Activated T-cell treated with anti-CD3 and anti-CD28 coated beads, Interleukin-2, amount 50 U/mL, for 24 hours (primary cell): Measurements from ENCODE around the gene NHS.

Experiments used
- DNase-seq: peaks from one replicate; pipeline ENCODE4 v3.0.0-alpha.2; 2020
- H3K27ac Mint-ChIP-seq: 2 replicates; pipeline ENCODE4 v1.8.0; 2020; ENCODE audit warnings: mild to moderate bottlenecking, mixed read lengths
- H3K27me3 Mint-ChIP-seq: 2 replicates; pipeline ENCODE4 v1.8.0; 2020; ENCODE audit warnings: mixed read lengths
- H3K36me3 Mint-ChIP-seq: 2 replicates; pipeline ENCODE4 v1.8.0; 2020; ENCODE audit warnings: low read depth, mixed read lengths
- H3K4me1 Mint-ChIP-seq: 2 replicates; pipeline ENCODE4 v1.8.0; 2020; ENCODE audit warnings: low read depth, mixed read lengths
- H3K4me3 Mint-ChIP-seq: 2 replicates; pipeline ENCODE4 v1.8.0; 2020; ENCODE audit warnings: mild to moderate bottlenecking, moderate library complexity, mixed read lengths
- H3K9me3 Mint-ChIP-seq: 2 replicates; pipeline ENCODE4 v1.8.0; 2020; ENCODE audit warnings: mixed read lengths

The NHS gene

GRCh38 chrX:17656556-17656955 is 281.6 kb downstream of the NHS start:
- H3K4me3 Mint-ChIP-seq: peak overlapping the region; percentile 70
- peaks cover 21% of the 10 kb centered on the region for H3K4me1 Mint-ChIP-seq
- DNase-seq: no peak
- no peak overlapping the region for H3K27ac Mint-ChIP-seq
- H3K9me3 Mint-ChIP-seq: no peaks in the 10 kb centered on the region
- H3K36me3 Mint-ChIP-seq: no peaks in the 10 kb centered on the region
- peaks cover 30% of the 10 kb centered on the region for H3K27me3 Mint-ChIP-seq

GRCh38 chrX:17662391-17662790 is 287.4 kb downstream of the NHS start:
- Mint-ChIP-seq H3K4me3 (no peak overlapping the region), H3K27ac (no peak overlapping the region), H3K36me3 (no peaks in the 10 kb centered on the region), H3K27me3 (peaks cover 21% of the 10 kb centered on the region), H3K9me3 (no peaks in the 10 kb centered on the region), H3K4me1 (no peaks in the 10 kb centered on the region)
- no peak for DNase-seq

- H3K27ac Mint-ChIP-seq: no peak overlapping the region
- no peak overlapping the region for H3K4me3 Mint-ChIP-seq
- H3K4me1 Mint-ChIP-seq: peaks cover 11% of the 10 kb centered on the region
- no peaks in the 10 kb centered on the region for H3K36me3 Mint-ChIP-seq
- H3K9me3 Mint-ChIP-seq: no peaks in the 10 kb centered on the region
- H3K27me3 Mint-ChIP-seq: peaks cover 33% of the 10 kb centered on the region
- DNase-seq: no peak
Measured at GRCh38 chrX:17668929-17669328, 293.9 kb downstream of the NHS start.

- Mint-ChIP-seq H3K4me3 (no peak overlapping the region), H3K27me3 (peaks cover 34% of the 10 kb centered on the region), H3K36me3 (no peaks in the 10 kb centered on the region), H3K4me1 (peaks cover 11% of the 10 kb centered on the region), H3K27ac (no peak overlapping the region), H3K9me3 (no peaks in the 10 kb centered on the region)
- no peak for DNase-seq
Measured at GRCh38 chrX:17669458-17669857, 294.5 kb downstream of the NHS start.

DNA sequence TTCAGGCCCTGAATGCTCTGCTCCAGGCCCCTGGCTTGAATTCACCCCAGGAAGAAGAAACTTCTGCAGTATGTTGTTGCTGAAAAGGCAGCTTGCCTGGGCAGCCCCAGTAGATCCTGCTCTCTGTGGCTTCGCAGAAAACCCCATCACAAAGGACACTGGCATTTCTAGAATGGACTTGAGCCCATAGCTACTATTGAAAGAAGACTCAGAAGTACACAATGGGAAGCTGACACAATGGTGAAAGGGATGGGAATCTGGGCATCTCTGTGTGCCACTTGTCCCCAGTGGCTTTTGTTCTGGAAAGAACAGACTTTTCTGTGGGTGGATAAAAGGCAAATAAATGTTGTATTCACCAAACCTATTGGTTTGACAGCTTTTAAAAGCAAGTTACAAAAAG is 294.9 kb downstream of the NHS start:
- Mint-ChIP-seq H3K4me1 (peaks cover 11% of the 10 kb centered on the region), H3K4me3 (no peak overlapping the region), H3K27ac (no peak overlapping the region), H3K36me3 (no peaks in the 10 kb centered on the region), H3K9me3 (no peaks in the 10 kb centered on the region), H3K27me3 (peaks cover 37% of the 10 kb centered on the region)
- no peak for DNase-seq

GRCh38 chrX:17670874-17671273 is 295.9 kb downstream of the NHS start:
- Mint-ChIP-seq H3K4me1 (peaks cover 11% of the 10 kb centered on the region), H3K36me3 (no peaks in the 10 kb centered on the region), H3K9me3 (no peaks in the 10 kb centered on the region), H3K27ac (no peak overlapping the region), H3K27me3 (peaks cover 34% of the 10 kb centered on the region), H3K4me3 (no peak overlapping the region)
- DNase-seq: no peak

GRCh38 chrX:17674601-17675000 is 299.6 kb downstream of the NHS start:
- Mint-ChIP-seq H3K4me1 (no peaks in the 10 kb centered on the region), H3K4me3 (no peak overlapping the region), H3K27me3 (peaks cover 20% of the 10 kb centered on the region), H3K36me3 (no peaks in the 10 kb centered on the region), H3K27ac (no peak overlapping the region), H3K9me3 (no peaks in the 10 kb centered on the region)
- no peak for DNase-seq

DNA sequence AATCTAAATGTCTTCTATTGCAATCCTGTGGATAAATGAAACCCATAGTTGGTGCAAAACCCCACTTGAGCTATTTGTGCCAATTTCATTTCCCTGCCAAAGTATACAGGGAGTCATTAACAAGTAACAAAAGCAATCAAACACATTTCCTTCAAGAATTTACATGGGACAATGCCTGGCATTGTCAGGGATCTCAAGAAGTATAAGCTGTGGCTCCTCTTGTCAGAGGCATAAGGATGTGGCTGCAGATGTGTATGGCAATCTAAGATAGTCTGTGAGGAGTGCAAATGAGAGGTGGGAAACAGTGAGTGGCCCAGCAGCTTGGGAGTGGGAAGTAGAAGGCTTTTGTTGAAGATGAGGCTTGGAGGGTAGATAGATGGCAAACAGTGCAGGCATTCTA is 304.3 kb downstream of the NHS start:
- DNase-seq: no peak
- H3K4me1 Mint-ChIP-seq: peaks cover 20% of the 10 kb centered on the region
- no peaks in the 10 kb centered on the region for H3K9me3 Mint-ChIP-seq
- H3K36me3 Mint-ChIP-seq: no peaks in the 10 kb centered on the region
- H3K27me3 Mint-ChIP-seq: peaks cover 34% of the 10 kb centered on the region
- H3K4me3 Mint-ChIP-seq: no peak overlapping the region
- H3K27ac Mint-ChIP-seq: no peak overlapping the region

DNA sequence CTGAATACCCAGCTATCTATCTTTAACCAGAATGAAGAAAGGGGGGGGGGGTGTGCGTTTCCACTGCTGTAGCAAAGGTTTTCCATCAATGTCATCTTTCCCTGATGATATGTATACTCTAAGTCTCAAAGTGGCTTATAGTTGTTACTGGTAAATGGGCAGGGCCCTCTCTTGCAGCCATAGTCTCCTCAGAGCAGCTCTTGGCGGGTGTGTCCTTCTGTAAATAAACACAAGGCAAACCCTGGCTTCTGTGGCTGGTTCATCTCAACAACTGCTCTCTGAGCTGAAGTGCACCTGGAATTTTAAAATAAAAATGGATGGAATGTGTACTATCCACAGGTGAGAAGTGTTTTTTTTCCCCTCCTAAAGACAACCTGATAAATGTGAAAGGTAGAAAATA is 304.8 kb downstream of the NHS start:
- DNase-seq: no peak
- Mint-ChIP-seq H3K36me3 (no peaks in the 10 kb centered on the region), H3K27me3 (peaks cover 34% of the 10 kb centered on the region), H3K4me3 (no peak overlapping the region), H3K27ac (no peak overlapping the region), H3K9me3 (no peaks in the 10 kb centered on the region), H3K4me1 (peaks cover 20% of the 10 kb centered on the region)

- peaks cover 20% of the 10 kb centered on the region for H3K4me1 Mint-ChIP-seq
- H3K27ac Mint-ChIP-seq: no peak overlapping the region
- H3K27me3 Mint-ChIP-seq: peaks cover 38% of the 10 kb centered on the region
Measured at GRCh38 chrX:17680732-17681413, 305.9 kb downstream of the NHS start.

GRCh38 chrX:17682259-17682658 is 307.3 kb downstream of the NHS start:
- H3K4me3 Mint-ChIP-seq: no peak overlapping the region
- no peaks in the 10 kb centered on the region for H3K36me3 Mint-ChIP-seq
- H3K4me1 Mint-ChIP-seq: peaks cover 20% of the 10 kb centered on the region
- H3K27me3 Mint-ChIP-seq: peaks cover 47% of the 10 kb centered on the region
- H3K9me3 Mint-ChIP-seq: no peaks in the 10 kb centered on the region
- H3K27ac Mint-ChIP-seq: no peak overlapping the region
- no peak for DNase-seq

More at GRCh38 chrX:17680732-17681413, 305.9 kb downstream of the NHS start:
- Mint-ChIP-seq H3K9me3 (no peaks in the 10 kb centered on the region), H3K36me3 (no peaks in the 10 kb centered on the region), H3K4me3 (no peak overlapping the region)
- no peak for DNase-seq

DNA sequence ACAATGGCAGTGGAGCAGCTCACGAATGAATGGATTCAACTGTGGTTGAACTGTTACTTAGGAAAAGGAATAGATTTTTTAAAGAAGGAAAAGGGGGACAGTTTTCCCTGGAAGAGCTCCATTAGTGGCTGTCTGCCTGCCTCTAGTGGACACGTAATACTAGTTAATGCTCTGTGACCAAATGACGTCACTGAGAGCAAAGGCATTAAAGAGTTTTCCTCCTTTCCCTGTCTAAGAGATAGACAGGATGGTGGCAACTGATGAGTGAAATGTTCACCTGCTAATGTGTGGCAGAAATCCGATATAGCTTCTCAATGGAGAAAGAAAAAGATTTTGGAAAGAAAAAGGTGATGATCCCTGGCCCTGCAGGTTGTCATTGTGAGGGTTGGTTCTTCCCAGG is 310.0 kb downstream of the NHS start:
- Mint-ChIP-seq H3K4me3 (no peak overlapping the region), H3K27me3 (peaks cover 49% of the 10 kb centered on the region), H3K4me1 (peaks cover 20% of the 10 kb centered on the region)

GRCh38 chrX:17687648-17688047 is 312.6 kb downstream of the NHS start:
- no peaks in the 10 kb centered on the region for H3K9me3 Mint-ChIP-seq

More for the DNA sequence above, 310.0 kb downstream of the NHS start:
- DNase-seq: no peak
- H3K9me3 Mint-ChIP-seq: no peaks in the 10 kb centered on the region
- H3K27ac Mint-ChIP-seq: no peak overlapping the region
- H3K36me3 Mint-ChIP-seq: no peaks in the 10 kb centered on the region

GRCh38 chrX:17689971-17690409 is 315.0 kb downstream of the NHS start:
- Mint-ChIP-seq H3K36me3 (no peaks in the 10 kb centered on the region), H3K27ac (no peak overlapping the region), H3K9me3 (no peaks in the 10 kb centered on the region), H3K4me3 (no peak overlapping the region), H3K4me1 (no peaks in the 10 kb centered on the region), H3K27me3 (peaks cover 40% of the 10 kb centered on the region)
- DNase-seq: no peak

More at GRCh38 chrX:17687648-17688047, 312.6 kb downstream of the NHS start:
- Mint-ChIP-seq H3K27ac (no peak overlapping the region), H3K4me3 (no peak overlapping the region), H3K4me1 (peaks cover 7% of the 10 kb centered on the region), H3K36me3 (no peaks in the 10 kb centered on the region), H3K27me3 (peaks cover 43% of the 10 kb centered on the region)
- no peak for DNase-seq

DNA sequence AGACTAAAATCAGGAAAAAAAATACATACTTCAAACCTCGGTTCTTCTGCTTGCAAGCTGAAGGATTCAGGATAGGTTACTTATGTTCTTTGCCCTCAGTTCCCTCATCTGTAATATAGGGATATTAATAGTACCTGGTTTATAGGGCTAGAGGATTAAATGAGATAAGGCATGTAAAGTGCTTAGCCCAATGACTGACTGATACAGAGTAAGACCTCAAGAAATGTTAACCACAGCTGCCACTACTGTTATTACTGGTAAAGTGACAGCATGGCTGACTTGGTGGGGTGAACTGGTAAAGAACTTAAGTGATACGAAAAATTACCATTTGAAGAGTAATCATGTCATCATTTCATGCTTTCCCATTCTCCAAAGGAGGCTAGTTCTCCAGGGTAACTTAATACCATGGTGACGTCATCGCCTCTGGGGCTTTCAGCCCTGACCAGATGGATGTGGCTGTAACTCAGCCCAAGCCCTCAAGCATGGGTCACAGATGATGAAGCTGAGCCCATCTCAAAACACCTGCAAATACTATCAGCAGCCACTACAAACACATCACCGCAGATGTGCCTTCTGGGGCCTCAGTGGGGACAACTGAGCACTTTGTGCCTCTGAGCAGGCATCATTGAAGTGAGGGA is 317.8 kb downstream of the NHS start:
- DNase-seq: no peak
- H3K4me3 Mint-ChIP-seq: no peak overlapping the region

More for the DNA sequence above, 317.8 kb downstream of the NHS start:
- Mint-ChIP-seq H3K9me3 (no peaks in the 10 kb centered on the region), H3K27ac (no peak overlapping the region), H3K4me1 (no peaks in the 10 kb centered on the region), H3K27me3 (peaks cover 27% of the 10 kb centered on the region), H3K36me3 (no peaks in the 10 kb centered on the region)
